Endodermal cell (in vitro differentiated cells): ENCODE results near the gene SLC12A5. TPM values are rescaled to one million over a fixed set of nuclear protein-coding genes. Genes with fewer than 3 reads are reported as not detected.

Experiments
- DNase-seq: peaks from one replicate; pipeline ENCODE4 v3.0.0-alpha.2; 2017
- H3K27ac ChIP-seq: 2 replicates; pipeline ENCODE4 v1.5.1; 2013; ENCODE audit warnings: mild to moderate bottlenecking, low read depth, low read length, moderate library complexity
- H3K27me3 ChIP-seq: 2 replicates; pipeline ENCODE4 v1.6.1; 2013; ENCODE audit warnings: mild to moderate bottlenecking, low read length, moderate library complexity; ENCODE audit not compliant: insufficient read depth, control insufficient read depth, poor library complexity, severe bottlenecking
- H3K36me3 ChIP-seq: 2 replicates; pipeline ENCODE4 v1.7.0; 2013; ENCODE audit warnings: mild to moderate bottlenecking, low read length, moderate library complexity; ENCODE audit not compliant: control insufficient read depth, insufficient read depth
- H3K4me1 ChIP-seq: one replicate; pipeline ENCODE4 v1.7.0; 2013; ENCODE audit warnings: low read length; ENCODE audit not compliant: control insufficient read depth, insufficient read depth
- H3K4me3 ChIP-seq: 2 replicates; pipeline ENCODE4 v1.5.1; 2013; ENCODE audit warnings: mild to moderate bottlenecking, low read length, moderate library complexity
- H3K9ac ChIP-seq: 2 replicates; pipeline ENCODE4 v1.6.1; 2013; ENCODE audit warnings: mild to moderate bottlenecking, low read length, moderate library complexity; ENCODE audit not compliant: poor library complexity, severe bottlenecking; ENCODE audit errors: extremely low read depth
- H3K9me3 ChIP-seq: 2 replicates; pipeline ENCODE4 v1.6.1; 2013; ENCODE audit warnings: mild to moderate bottlenecking, low read length, moderate library complexity; ENCODE audit not compliant: control insufficient read depth
- H3K27ac Mint-ChIP-seq: 2 replicates; pipeline ENCODE4 v1.8.0; 2020; ENCODE audit warnings: mixed read lengths
- H3K27me3 Mint-ChIP-seq: 2 replicates; pipeline ENCODE4 v1.8.0; 2021; ENCODE audit warnings: mild to moderate bottlenecking, mixed read lengths; ENCODE audit not compliant: insufficient read depth
- H3K36me3 Mint-ChIP-seq: 2 replicates; pipeline ENCODE4 v1.8.0; 2020; ENCODE audit warnings: low read depth, mixed read lengths
- H3K4me1 Mint-ChIP-seq: 2 replicates; pipeline ENCODE4 v1.8.0; 2020; ENCODE audit warnings: mixed read lengths
- H3K4me3 Mint-ChIP-seq: 2 replicates; pipeline ENCODE4 v1.8.0; 2020; ENCODE audit warnings: mild to moderate bottlenecking, moderate library complexity, mixed read lengths
- H3K9me3 Mint-ChIP-seq: 2 replicates; pipeline ENCODE4 v1.8.0; 2020; ENCODE audit warnings: mild to moderate bottlenecking, mixed read lengths
- WGBS, 2 experiments: methylation state at CpG; one replicate each; pipeline versions ENCODE4 v1.1.5 to v1.1.7; 2013; ENCODE audit warnings: missing lambda C conversion rate in 2 of 2, mixed read lengths in 1 of 2; ENCODE audit not compliant: insufficient coverage in 1 of 2, insufficient read length in 1 of 2; 5-methylcytosine and 5-hydroxymethylcytosine counted together
- total RNA-seq, 2 donors: library from RNA; stranded (reverse); fragmentation: NEBNext Ultra II Directional in 1 of 2; extraction: Animal tissue kit (Norgen Biotek cat#: 25700) in 1 of 2; gene quantifications; 2 replicates in 1 of 2; 3 replicates in 1 of 2; pipeline ENCODE4 v1.2.1, GENCODE V29; 2021
- TF ChIP-seq, protein P1 (sequence below): fragments of 200-600 bp; sonication (generic); conservative IDR thresholded peaks from 2 replicates; pipeline ENCODE4 v1.5.0; 2021; ENCODE audit warnings: antibody characterized with exemption, mild to moderate bottlenecking

SLC12A5 gene
- total RNA-seq, 2 donors from 2014 or later, result 5.7 to 10.2 TPM

DNA sequence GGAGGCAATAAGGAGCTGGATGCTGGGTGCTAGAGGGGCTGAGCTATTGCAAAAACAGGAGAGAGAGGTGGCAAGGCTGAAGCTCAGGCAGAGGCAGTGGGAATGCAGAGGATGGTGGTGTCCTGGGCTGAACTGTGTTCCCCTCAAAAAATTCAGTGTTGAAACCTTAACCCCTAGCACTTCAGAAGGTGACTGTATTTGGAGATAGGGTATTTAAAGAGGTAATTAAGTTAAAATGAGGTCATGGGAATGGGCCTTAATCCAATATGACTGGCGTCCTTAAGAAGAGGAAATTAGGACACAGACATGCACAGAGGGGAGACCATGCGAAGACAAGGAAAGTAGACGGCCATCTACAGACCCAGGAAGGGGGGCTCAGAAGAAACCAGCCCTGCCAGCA is 31.8 kb upstream of the SLC12A5 start:
- Mint-ChIP-seq H3K4me1 (peaks cover 10% of the 10 kb centered on the region), H3K36me3 (no peaks in the 10 kb centered on the region), H3K9me3 (no peaks in the 10 kb centered on the region), H3K27me3 (no peaks in the 10 kb centered on the region), H3K27ac (no peak overlapping the region), H3K4me3 (no peak overlapping the region)
- TF ChIP-seq, protein P1, sequence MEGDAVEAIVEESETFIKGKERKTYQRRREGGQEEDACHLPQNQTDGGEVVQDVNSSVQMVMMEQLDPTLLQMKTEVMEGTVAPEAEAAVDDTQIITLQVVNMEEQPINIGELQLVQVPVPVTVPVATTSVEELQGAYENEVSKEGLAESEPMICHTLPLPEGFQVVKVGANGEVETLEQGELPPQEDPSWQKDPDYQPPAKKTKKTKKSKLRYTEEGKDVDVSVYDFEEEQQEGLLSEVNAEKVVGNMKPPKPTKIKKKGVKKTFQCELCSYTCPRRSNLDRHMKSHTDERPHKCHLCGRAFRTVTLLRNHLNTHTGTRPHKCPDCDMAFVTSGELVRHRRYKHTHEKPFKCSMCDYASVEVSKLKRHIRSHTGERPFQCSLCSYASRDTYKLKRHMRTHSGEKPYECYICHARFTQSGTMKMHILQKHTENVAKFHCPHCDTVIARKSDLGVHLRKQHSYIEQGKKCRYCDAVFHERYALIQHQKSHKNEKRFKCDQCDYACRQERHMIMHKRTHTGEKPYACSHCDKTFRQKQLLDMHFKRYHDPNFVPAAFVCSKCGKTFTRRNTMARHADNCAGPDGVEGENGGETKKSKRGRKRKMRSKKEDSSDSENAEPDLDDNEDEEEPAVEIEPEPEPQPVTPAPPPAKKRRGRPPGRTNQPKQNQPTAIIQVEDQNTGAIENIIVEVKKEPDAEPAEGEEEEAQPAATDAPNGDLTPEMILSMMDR, result no peak
- Histone ChIP-seq H3K4me3 (no peak overlapping the region), H3K27me3 (no peaks in the 10 kb centered on the region), H3K36me3 (no peaks in the 10 kb centered on the region), H3K9ac (no peak overlapping the region), H3K27ac (no peak overlapping the region), H3K4me1 (peaks cover 4% of the 10 kb centered on the region), H3K9me3 (no peaks in the 10 kb centered on the region)
- DNase-seq, result no peak
- WGBS, 2 experiments, result 81 to 91% methylated on average over 3 of the region's 3 CpGs

DNA sequence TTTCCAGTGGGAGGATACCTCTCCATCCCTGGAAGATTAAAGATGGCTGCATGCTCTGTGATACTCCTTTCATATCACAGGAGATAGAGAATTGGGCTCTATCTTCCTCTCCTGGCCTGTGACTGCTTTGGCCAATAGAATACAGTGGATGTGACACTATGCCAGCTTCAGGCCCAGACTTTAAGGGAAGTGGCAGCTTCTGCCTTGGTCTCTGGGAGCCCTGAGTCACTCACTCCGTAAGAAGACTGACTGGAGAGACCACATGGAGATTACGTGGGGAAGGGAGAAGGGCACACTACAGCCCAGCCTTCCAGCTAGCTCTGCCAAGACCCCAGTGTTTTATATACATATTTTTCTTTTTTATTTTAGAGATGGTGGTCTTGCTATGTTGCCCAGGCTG is 30.7 kb upstream of the SLC12A5 start:
- H3K4me1 ChIP-seq, result peaks cover 4% of the 10 kb centered on the region
- 83 to 97% methylated on average over 1 to 2 of the region's 2 CpGs for WGBS, 2 experiments
- H3K9ac ChIP-seq, result no peak overlapping the region
- H3K27ac Mint-ChIP-seq, result no peak overlapping the region
- H3K4me3 ChIP-seq, result no peak overlapping the region
- H3K27me3 Mint-ChIP-seq, result no peaks in the 10 kb centered on the region
- no peaks in the 10 kb centered on the region for H3K9me3 Mint-ChIP-seq
- no peaks in the 10 kb centered on the region for H3K9me3 ChIP-seq
- TF ChIP-seq, protein P1, result no peak
- H3K4me1 Mint-ChIP-seq, result peaks cover 15% of the 10 kb centered on the region
- H3K36me3 Mint-ChIP-seq, result no peaks in the 10 kb centered on the region
- no peak overlapping the region for H3K27ac ChIP-seq
- DNase-seq, result no peak
- no peaks in the 10 kb centered on the region for H3K36me3 ChIP-seq
- H3K4me3 Mint-ChIP-seq, result no peak overlapping the region
- no peaks in the 10 kb centered on the region for H3K27me3 ChIP-seq

DNA sequence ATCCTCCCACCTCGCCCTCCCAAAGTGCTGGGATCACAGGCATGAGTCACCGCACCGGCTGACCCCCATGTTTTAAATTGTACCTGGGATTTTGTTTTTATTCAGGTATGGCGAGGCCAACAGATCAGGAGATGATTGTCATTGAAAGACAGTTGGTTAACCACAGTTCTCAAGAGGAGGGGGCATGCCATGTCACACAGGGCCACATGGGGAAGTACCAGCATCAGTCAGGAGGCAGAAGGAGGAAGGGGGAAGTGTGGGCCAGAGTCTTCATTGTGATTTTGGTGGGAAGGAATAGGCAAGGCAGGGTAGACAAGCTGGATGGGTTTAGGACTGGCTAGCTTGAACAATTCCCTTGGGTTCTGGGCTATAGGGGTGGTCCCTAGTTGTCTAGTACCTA is 30.3 kb upstream of the SLC12A5 start:
- no peaks in the 10 kb centered on the region for H3K36me3 ChIP-seq
- no peak overlapping the region for H3K9ac ChIP-seq
- Mint-ChIP-seq H3K27ac (no peak overlapping the region), H3K27me3 (no peaks in the 10 kb centered on the region), H3K9me3 (no peaks in the 10 kb centered on the region), H3K4me1 (peaks cover 15% of the 10 kb centered on the region), H3K36me3 (no peaks in the 10 kb centered on the region), H3K4me3 (no peak overlapping the region)
- no peaks in the 10 kb centered on the region for H3K27me3 ChIP-seq
- TF ChIP-seq, protein P1, result no peak
- no peak for DNase-seq
- no peak overlapping the region for H3K27ac ChIP-seq
- 90 to 91% methylated on average over 4 of the region's 4 CpGs for WGBS, 2 experiments
- H3K4me1 ChIP-seq, result peaks cover 4% of the 10 kb centered on the region
- no peak overlapping the region for H3K4me3 ChIP-seq
- no peaks in the 10 kb centered on the region for H3K9me3 ChIP-seq
